Testis (tissue), 3 donors: ENCODE results near the gene HIGD2A. TPM values are rescaled to one million over a fixed set of nuclear protein-coding genes. Genes with fewer than 3 reads are reported as not detected.

Source experiments
- DNase-seq: peaks from one replicate; pipeline ENCODE4 v3.0.0-alpha.2; 2019
- H3K27ac ChIP-seq, 2 donors: fragments of 200-600 bp; sonication (generic); one replicate each; pipeline ENCODE4 v1.5.1; 2019
- H3K27me3 ChIP-seq: fragments of 200-600 bp; sonication (generic); one replicate; pipeline ENCODE4 v1.5.1; 2019
- H3K36me3 ChIP-seq: fragments of 200-600 bp; sonication (generic); one replicate; pipeline ENCODE4 v1.5.1; 2017; ENCODE audit warnings: low read depth; ENCODE audit errors: missing control alignments
- H3K4me1 ChIP-seq: fragments of 200-600 bp; sonication (generic); one replicate; pipeline ENCODE4 v1.5.1; 2019
- H3K4me3 ChIP-seq, 2 donors: fragments of 200-600 bp; sonication (generic); one replicate each; pipeline ENCODE4 v1.5.1; 2017 to 2019
- H3K9me3 ChIP-seq: fragments of 200-600 bp; sonication (generic); one replicate; pipeline ENCODE4 v1.5.1; 2017
- POLR2A ChIP-seq: fragments of 450-650 bp; IDR thresholded peaks from one replicate; pipeline ENCODE4 v1.6.1; 2017; ENCODE audit warnings: antibody characterized with exemption, mild to moderate bottlenecking, moderate library complexity
- WGBS, 2 donors: methylation state at CpG; one replicate each; pipeline ENCODE4 v1.1.5; 2018; 5-methylcytosine and 5-hydroxymethylcytosine counted together
- intact Hi-C: fragments of 100-400 bp; cut with DNase I; formaldehyde crosslinking; loops from one replicate; pipeline ENCODE4 v1.15.1; 2023; ENCODE audit warnings: low total_unique reads
- polyA plus RNA-seq: library from polyadenylated mRNA; stranded (reverse); fragments of 350-450 nt; fragmentation: Illumina TruSeq; extraction: RNeasy Lipid Tissue Mini Kit (QIAGEN cat#74804); gene quantifications from one replicate; pipeline ENCODE4 v1.2.3, GENCODE V29; 2014; ENCODE audit warnings: low read depth, low replicate concordance; ENCODE audit not compliant: insufficient read depth
- total RNA-seq, 2 donors: library from RNA; depleted of rRNA; stranded (reverse); fragments of >200 nt; gene quantifications; one replicate each; pipeline ENCODE4 v1.2.3, GENCODE V29; 2016
- TF ChIP-seq, protein P1 (sequence below), 3 experiments: fragments of 450-650 bp in 2 of 3; fragments of 200-600 bp in 1 of 3; sonication (generic) in 1 of 3; IDR thresholded peaks; one replicate each; pipeline ENCODE4 v1.5.1; 2016 to 2019; ENCODE audit warnings: antibody characterized with exemption in 3 of 3, mild to moderate bottlenecking in 2 of 3, moderate library complexity in 1 of 3

HIGD2A gene
- total and polyA plus RNA-seq, 3 donors from 2014 or later: 128 to 184 (median 129) TPM

GRCh38 chr5:176391999-176392398 lies 3.4 kb downstream of the HIGD2A start:
- H3K4me3 ChIP-seq: no peak overlapping the region
- H3K27me3 ChIP-seq: no peaks in the 10 kb centered on the region
- no peak for DNase-seq
- TF ChIP-seq, protein P1, sequence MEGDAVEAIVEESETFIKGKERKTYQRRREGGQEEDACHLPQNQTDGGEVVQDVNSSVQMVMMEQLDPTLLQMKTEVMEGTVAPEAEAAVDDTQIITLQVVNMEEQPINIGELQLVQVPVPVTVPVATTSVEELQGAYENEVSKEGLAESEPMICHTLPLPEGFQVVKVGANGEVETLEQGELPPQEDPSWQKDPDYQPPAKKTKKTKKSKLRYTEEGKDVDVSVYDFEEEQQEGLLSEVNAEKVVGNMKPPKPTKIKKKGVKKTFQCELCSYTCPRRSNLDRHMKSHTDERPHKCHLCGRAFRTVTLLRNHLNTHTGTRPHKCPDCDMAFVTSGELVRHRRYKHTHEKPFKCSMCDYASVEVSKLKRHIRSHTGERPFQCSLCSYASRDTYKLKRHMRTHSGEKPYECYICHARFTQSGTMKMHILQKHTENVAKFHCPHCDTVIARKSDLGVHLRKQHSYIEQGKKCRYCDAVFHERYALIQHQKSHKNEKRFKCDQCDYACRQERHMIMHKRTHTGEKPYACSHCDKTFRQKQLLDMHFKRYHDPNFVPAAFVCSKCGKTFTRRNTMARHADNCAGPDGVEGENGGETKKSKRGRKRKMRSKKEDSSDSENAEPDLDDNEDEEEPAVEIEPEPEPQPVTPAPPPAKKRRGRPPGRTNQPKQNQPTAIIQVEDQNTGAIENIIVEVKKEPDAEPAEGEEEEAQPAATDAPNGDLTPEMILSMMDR (IDR thresholded peaks at IDR 0.05): no peak
- no peak for TF ChIP-seq POLR2A
- H3K36me3 ChIP-seq: no peaks in the 10 kb centered on the region
- H3K27ac ChIP-seq: no peak overlapping the region
- WGBS, 2 donors: 91 to 93% methylated on average over 4 of the region's 4 CpGs
- H3K4me1 ChIP-seq: peaks cover 29% of the 10 kb centered on the region
- intact Hi-C loops: no loop called here
- no peaks in the 10 kb centered on the region for H3K9me3 ChIP-seq

DNA sequence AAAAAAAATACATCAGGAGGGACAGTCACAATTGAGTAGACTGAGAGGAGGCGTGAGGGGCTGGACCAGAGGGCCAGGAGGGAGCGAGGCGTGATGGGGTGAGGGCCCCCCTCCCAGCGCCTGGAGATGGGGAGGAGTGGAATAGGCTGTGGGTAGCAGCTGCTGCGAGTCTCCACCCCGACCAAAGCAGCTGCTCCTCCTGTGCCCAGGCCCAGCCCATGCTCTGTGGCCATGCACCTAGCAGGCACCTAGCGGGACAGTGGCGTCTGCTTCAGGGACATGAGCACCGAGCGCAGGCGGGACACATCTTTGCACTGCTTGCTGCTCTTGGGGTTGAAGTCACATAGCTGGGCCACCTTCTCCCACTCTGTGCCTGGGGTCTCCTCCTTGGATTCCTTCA lies 4.0 kb downstream of the HIGD2A start:
- H3K27me3 ChIP-seq: no peaks in the 10 kb centered on the region
- no peak for DNase-seq
- H3K4me1 ChIP-seq: peaks cover 24% of the 10 kb centered on the region
- H3K9me3 ChIP-seq: no peaks in the 10 kb centered on the region
- no peak overlapping the region for H3K4me3 ChIP-seq
- H3K36me3 ChIP-seq: no peaks in the 10 kb centered on the region
- intact Hi-C loops: no loop called here
- 83 to 89% methylated on average over 8 to 11 of the region's 11 CpGs for WGBS, 2 donors
- TF ChIP-seq, protein P1 (IDR thresholded peaks at IDR 0.05): no peak
- no peak for TF ChIP-seq POLR2A
- H3K27ac ChIP-seq: no peak overlapping the region

- no peak for DNase-seq
- no peaks in the 10 kb centered on the region for H3K27me3 ChIP-seq
- no peaks in the 10 kb centered on the region for H3K36me3 ChIP-seq
- 91 to 92% methylated on average over 8 to 9 of the region's 9 CpGs for WGBS, 2 donors
- TF ChIP-seq, protein P1 (IDR thresholded peaks at IDR 0.05): no peak
- no peak for TF ChIP-seq POLR2A
- H3K4me3 ChIP-seq: no peak overlapping the region
- H3K4me1 ChIP-seq: peaks cover 20% of the 10 kb centered on the region
- intact Hi-C loops: no loop called here
- H3K9me3 ChIP-seq: no peaks in the 10 kb centered on the region
- H3K27ac ChIP-seq: no peak overlapping the region
These were observed 5.5 kb downstream of the HIGD2A start for GRCh38 chr5:176394096-176394495.

- H3K27ac ChIP-seq: peak overlapping the region in 1 of 2 donors; percentile 45
- DNase-seq: peak; percentile 62
- peaks cover 17% of the 10 kb centered on the region for H3K4me1 ChIP-seq
- WGBS, 2 donors: 46 to 72% methylated on average over 11 of the region's 11 CpGs
- no peaks in the 10 kb centered on the region for H3K27me3 ChIP-seq
- TF ChIP-seq POLR2A: no peak
- TF ChIP-seq, protein P1 (IDR thresholded peaks at IDR 0.05): no peak
- no peaks in the 10 kb centered on the region for H3K9me3 ChIP-seq
- H3K36me3 ChIP-seq: no peaks in the 10 kb centered on the region
- no peak overlapping the region for H3K4me3 ChIP-seq
- intact Hi-C loops: no loop called here
These were observed 6.5 kb downstream of the HIGD2A start for GRCh38 chr5:176394881-176395675.

- intact Hi-C loops: no loop called here
- 55 to 62% methylated on average over 6 of the region's 6 CpGs for WGBS, 2 donors
- no peak for DNase-seq
- peak overlapping the region in 1 of 2 donors; percentile 24 for H3K27ac ChIP-seq
- no peaks in the 10 kb centered on the region for H3K27me3 ChIP-seq
- peaks cover 17% of the 10 kb centered on the region for H3K4me1 ChIP-seq
- no peaks in the 10 kb centered on the region for H3K9me3 ChIP-seq
- no peaks in the 10 kb centered on the region for H3K36me3 ChIP-seq
- no peak for TF ChIP-seq POLR2A
- TF ChIP-seq, protein P1 (IDR thresholded peaks at IDR 0.05): no peak
- H3K4me3 ChIP-seq: no peak overlapping the region
These were observed 7.8 kb downstream of the HIGD2A start for GRCh38 chr5:176396330-176396729.
